Transverse colon (tissue), 4 donors: ENCODE results near the gene MUC4. TPM values are rescaled to one million over a fixed set of nuclear protein-coding genes. Genes with fewer than 3 reads are reported as not detected.
A peak's percentile ranks its signal among the peaks of the same experiment; 100 is the strongest.

Source experiments
- DNase-seq: peaks from one replicate; pipeline ENCODE4 v3.0.0-alpha.2; 2019
- H3K27ac ChIP-seq, 4 donors: fragments of 200-600 bp; sonication (generic); 2 replicates each; pipeline ENCODE4 v1.5.1; 2016 to 2018; ENCODE audit warnings: inconsistent platforms in 4 of 4
- H3K27me3 ChIP-seq: fragments of 200-600 bp; sonication (generic); 2 replicates; pipeline ENCODE4 v1.5.1; 2017; ENCODE audit warnings: inconsistent platforms
- H3K36me3 ChIP-seq, 4 donors: fragments of 200-600 bp; sonication (generic); 2 replicates each; pipeline ENCODE4 v1.5.1; 2017 to 2019; ENCODE audit warnings: inconsistent platforms in 4 of 4
- H3K4me1 ChIP-seq, 4 donors: fragments of 200-600 bp; sonication (generic); 2 replicates each; pipeline ENCODE4 v1.5.1; 2017 to 2020; ENCODE audit warnings: inconsistent platforms in 4 of 4
- H3K4me3 ChIP-seq, 4 donors: fragments of 200-600 bp; sonication (generic); 1 replicate in 1 of 4; 2 replicates in 3 of 4; pipeline versions ENCODE4 v1.5.1 to v1.6.1; 2017 to 2019; ENCODE audit warnings: inconsistent platforms in 4 of 4
- H3K9me3 ChIP-seq, 2 donors: fragments of 200-600 bp; sonication (generic); 2 replicates each; pipeline ENCODE4 v1.5.1; 2017 to 2019; ENCODE audit warnings: inconsistent platforms in 2 of 2
- EP300 ChIP-seq: sonication (generic); formaldehyde crosslinking; IDR thresholded peaks from one replicate; pipeline ENCODE4 v1.6.1; 2017; ENCODE audit warnings: antibody characterized with exemption, low read depth
- POLR2A ChIP-seq: fragments of 450-650 bp; IDR thresholded peaks from one replicate; pipeline ENCODE4 v1.6.1; 2016; ENCODE audit warnings: antibody characterized with exemption, mild to moderate bottlenecking, moderate library complexity
- POLR2AphosphoS5 ChIP-seq, 3 donors: sonication (generic); formaldehyde crosslinking; IDR thresholded peaks; one replicate each; pipeline ENCODE4 v1.6.1; 2016; ENCODE audit warnings: antibody characterized with exemption in 3 of 3
- WGBS, 2 donors: methylation state at CpG; one replicate each; pipeline ENCODE4 v1.1.5; 2018; ENCODE audit warnings: low coverage in 1 of 2; 5-methylcytosine and 5-hydroxymethylcytosine counted together
- in situ Hi-C, 4 donors: fragments of 200-750 bp; cut with MboI; loops; one replicate each; pipeline versions ENCODE4 v1.15.0 to v1.15.1; 2017; ENCODE audit warnings: low sequenced_read_pairs in 3 of 4, low pct_ligation_motif_present in 1 of 4, low pct_unique_long_range_greater_than_20kb in 1 of 4
- intact Hi-C: fragments of 100-400 bp; cut with DNase I; formaldehyde crosslinking; loops from one replicate; pipeline ENCODE4 v1.15.1; 2023; ENCODE audit warnings: low total_unique reads
- total RNA-seq, 4 donors: library from RNA; depleted of rRNA; stranded (reverse); fragments of >200 nt; gene quantifications; one replicate each; pipeline ENCODE4 v1.1.0, GENCODE V29; 2016
- TF ChIP-seq, protein P1 (sequence below), 5 experiments: fragments of 200-600 bp in 3 of 5; fragments of 450-650 bp in 2 of 5; sonication (generic) in 3 of 5; IDR thresholded peaks; 1 replicate in 2 of 5; 2 replicates in 3 of 5; pipeline ENCODE4 v1.5.1; 2016 to 2017; ENCODE audit warnings: antibody characterized with exemption in 5 of 5, inconsistent platforms in 3 of 5, mild to moderate bottlenecking in 2 of 5, moderate library complexity in 1 of 5

MUC4 gene
- total RNA-seq, 4 donors from 2014 or later: 111 to 354 (median 170) TPM

DNA sequence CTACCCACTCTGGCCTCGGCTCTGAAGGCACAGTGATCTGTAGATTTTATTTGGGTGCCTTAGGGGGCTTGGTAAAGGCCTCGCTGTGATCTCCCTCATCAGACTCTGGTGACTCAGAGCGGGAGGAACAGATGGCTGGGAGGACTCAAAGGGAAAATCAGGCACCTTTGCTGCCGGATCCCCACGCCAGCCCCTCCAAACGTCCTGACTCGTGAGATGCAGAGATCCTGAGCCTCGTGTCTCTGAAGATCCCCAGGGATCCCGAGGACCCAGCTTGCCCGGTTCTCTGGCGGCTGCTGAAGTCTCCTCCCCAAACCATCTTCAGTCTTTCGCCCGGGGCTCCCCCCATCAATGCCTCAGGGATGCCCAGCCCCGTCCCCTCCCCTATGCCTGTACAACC, 58.1 kb downstream of the MUC4 start:
- no peak for DNase-seq
- TF ChIP-seq POLR2AphosphoS5 (IDR thresholded peaks at IDR 0.05): no peak
- TF ChIP-seq EP300: no peak
- TF ChIP-seq, protein P1, sequence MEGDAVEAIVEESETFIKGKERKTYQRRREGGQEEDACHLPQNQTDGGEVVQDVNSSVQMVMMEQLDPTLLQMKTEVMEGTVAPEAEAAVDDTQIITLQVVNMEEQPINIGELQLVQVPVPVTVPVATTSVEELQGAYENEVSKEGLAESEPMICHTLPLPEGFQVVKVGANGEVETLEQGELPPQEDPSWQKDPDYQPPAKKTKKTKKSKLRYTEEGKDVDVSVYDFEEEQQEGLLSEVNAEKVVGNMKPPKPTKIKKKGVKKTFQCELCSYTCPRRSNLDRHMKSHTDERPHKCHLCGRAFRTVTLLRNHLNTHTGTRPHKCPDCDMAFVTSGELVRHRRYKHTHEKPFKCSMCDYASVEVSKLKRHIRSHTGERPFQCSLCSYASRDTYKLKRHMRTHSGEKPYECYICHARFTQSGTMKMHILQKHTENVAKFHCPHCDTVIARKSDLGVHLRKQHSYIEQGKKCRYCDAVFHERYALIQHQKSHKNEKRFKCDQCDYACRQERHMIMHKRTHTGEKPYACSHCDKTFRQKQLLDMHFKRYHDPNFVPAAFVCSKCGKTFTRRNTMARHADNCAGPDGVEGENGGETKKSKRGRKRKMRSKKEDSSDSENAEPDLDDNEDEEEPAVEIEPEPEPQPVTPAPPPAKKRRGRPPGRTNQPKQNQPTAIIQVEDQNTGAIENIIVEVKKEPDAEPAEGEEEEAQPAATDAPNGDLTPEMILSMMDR (IDR thresholded peaks at IDR 0.05): no peak
- TF ChIP-seq POLR2A: no peak
- peaks cover 7% of the 10 kb centered on the region for H3K27me3 ChIP-seq

DNA sequence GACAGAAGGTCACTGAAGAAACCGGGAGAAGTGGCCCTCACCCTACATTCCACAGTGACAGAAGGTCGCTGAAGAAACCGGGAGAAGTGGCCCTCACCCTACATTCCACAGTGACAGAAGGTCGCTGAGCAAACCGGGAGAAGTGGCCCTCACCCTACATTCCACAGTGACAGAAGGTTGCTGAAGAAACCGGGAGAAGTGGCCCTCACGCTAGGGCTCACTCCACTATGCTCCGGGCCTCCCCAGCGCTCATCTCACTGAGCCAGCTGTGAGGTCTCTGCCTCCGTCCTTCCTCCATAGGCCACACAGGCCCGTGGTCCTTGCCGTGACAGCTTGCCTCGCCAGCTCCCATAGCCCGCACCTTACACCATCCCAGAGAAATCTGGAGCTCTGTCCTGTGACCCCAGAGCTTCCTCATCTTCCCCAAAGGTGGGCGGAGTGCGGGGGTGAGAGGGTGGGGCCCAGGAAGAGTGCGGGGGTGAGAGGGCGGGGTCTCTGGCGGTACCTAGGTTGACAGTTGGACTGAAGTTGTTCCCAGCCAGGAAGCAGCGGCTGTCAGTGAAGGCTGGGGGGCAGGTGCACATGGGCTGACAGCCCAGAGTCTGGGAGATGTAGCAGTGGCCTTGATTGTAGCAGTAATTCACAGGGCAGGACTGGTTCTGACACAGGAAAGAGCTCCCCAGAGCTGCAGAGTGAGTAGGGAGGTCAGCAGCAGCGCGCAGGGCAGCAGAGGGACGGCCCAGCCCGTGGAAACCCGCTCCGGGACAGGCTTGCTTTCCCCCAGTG, 59.0 kb downstream of the MUC4 start:
- H3K4me3 ChIP-seq: no peak overlapping the region
- H3K4me1 ChIP-seq: peaks cover 0 to 9% (median 5%) of the 10 kb centered on the region in 4 donors
- intact Hi-C loops: no loop called here
- no peak overlapping the region for H3K27ac ChIP-seq
- TF ChIP-seq, protein P1 (IDR thresholded peaks at IDR 0.05): no peak
- no peak for TF ChIP-seq POLR2AphosphoS5 (IDR thresholded peaks at IDR 0.05)
- no peak for TF ChIP-seq POLR2A
- TF ChIP-seq EP300: no peak
- H3K27me3 ChIP-seq: peaks cover 6% of the 10 kb centered on the region
- in situ Hi-C loops: no loop called here
- H3K9me3 ChIP-seq: no peaks in the 10 kb centered on the region
- peaks cover 0 to under 1% (median 0%) of the 10 kb centered on the region in 4 donors for H3K36me3 ChIP-seq
- WGBS, 2 donors: 87% methylated on average over 26 of the region's 26 CpGs; no CpG with 5 or more reads in 1 of the 2 donors
- no peak for DNase-seq

More for the DNA sequence above, 58.1 kb downstream of the MUC4 start:
- 57 to 78% methylated on average over 3 to 14 of the region's 14 CpGs for WGBS, 2 donors
- H3K4me3 ChIP-seq: no peak overlapping the region
- H3K36me3 ChIP-seq: peaks cover 0 to 4% (median 0%) of the 10 kb centered on the region in 4 donors
- intact Hi-C loops (no loop called here), in situ Hi-C loops (no loop called here)
- peaks cover 0 to under 1% (median 0%) of the 10 kb centered on the region in 4 donors for H3K4me1 ChIP-seq
- no peaks in the 10 kb centered on the region for H3K9me3 ChIP-seq
- H3K27ac ChIP-seq: no peak overlapping the region

DNA sequence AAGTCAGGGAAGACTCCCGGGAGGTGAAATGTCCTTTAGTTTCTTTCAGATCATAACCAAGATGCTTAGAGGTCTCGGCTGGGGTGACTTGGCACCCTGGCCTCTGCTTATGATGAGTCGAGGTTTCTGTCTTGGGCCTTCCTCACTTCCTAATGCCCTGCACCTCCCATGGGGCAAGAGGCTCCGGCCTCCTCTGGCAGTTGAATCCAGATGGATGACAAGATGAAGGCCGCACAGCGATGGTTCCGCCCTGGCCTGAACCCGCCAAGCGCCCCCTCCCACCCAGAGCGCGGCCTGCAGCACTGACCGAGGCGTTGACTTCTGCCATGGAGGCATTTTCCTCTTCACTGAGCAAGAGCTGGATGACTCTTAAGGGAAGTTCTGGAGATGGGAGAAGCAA, 59.7 kb downstream of the MUC4 start:
- Histone ChIP-seq H3K27me3 (peaks cover 6% of the 10 kb centered on the region), H3K9me3 (no peaks in the 10 kb centered on the region), H3K4me1 (peaks cover 0 to 12% (median 7%) of the 10 kb centered on the region in 4 donors), H3K4me3 (no peak overlapping the region), H3K36me3 (no peaks in the 10 kb centered on the region), H3K27ac (no peak overlapping the region)
- in situ Hi-C loops (no loop called here), intact Hi-C loops (no loop called here)
- TF ChIP-seq POLR2A (no peak), EP300 (no peak), POLR2AphosphoS5 (IDR thresholded peaks at IDR 0.05) (no peak)
- TF ChIP-seq, protein P1 (IDR thresholded peaks at IDR 0.05): no peak
- WGBS, 2 donors: 89 to 92% methylated on average over 7 to 13 of the region's 13 CpGs
- DNase-seq: no peak

DNA sequence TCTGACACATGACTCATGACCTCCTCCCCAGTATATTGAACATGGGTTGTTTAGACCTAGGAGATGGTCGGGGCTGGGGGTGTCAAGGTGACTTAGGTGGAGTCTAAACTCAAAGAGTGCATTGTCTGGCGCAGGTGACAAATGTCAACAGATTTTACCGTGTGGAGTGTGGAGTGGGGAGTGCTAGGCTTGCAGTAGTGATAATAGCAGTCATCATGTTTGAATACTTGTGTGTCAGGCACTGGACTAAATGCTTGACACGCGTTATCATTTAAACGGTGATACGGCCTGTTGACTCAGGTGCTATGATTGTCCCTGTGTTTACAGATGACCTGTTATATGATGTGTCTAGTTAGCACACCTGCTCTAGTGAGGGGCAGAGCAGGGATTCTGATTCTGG, 60.2 kb downstream of the MUC4 start:
- intact Hi-C loops: no loop called here
- Histone ChIP-seq H3K9me3 (no peaks in the 10 kb centered on the region), H3K4me1 (peaks cover 0 to 12% (median 7%) of the 10 kb centered on the region in 4 donors), H3K27ac (no peak overlapping the region), H3K4me3 (no peak overlapping the region), H3K36me3 (no peaks in the 10 kb centered on the region), H3K27me3 (peaks cover 6% of the 10 kb centered on the region)
- 38 to 67% methylated on average over 5 to 7 of the region's 7 CpGs for WGBS, 2 donors
- no peak for DNase-seq
- TF ChIP-seq, protein P1 (IDR thresholded peaks at IDR 0.05): no peak
- TF ChIP-seq POLR2AphosphoS5 (IDR thresholded peaks at IDR 0.05) (peak in 1 of 3 donors; percentile 7), POLR2A (no peak), EP300 (no peak)
- in situ Hi-C loops: no loop called here
